NCI-H128 (cell line): ENCODE data around the gene TEX11.
"Not testable (repeated sequence)": the region's sequence is repeated elsewhere in the genome, so short reads cannot be mapped to it uniquely, and the experiment has no call there.

Source experiments
- DNase-seq: peaks from one replicate; lab custom pipeline; 2025; ENCODE audit not compliant: unreplicated experiment; lab: John Stamatoyannopoulos, UW

Gene TEX11

GRCh38 chrX:70762285-70762684 lies 146.2 kb downstream of the TEX11 start:
- DNase-seq: no peak

- DNase-seq: no peak
Observed at GRCh38 chrX:70755850-70756249, 152.7 kb downstream of the TEX11 start.

GRCh38 chrX:70754169-70754848 lies 154.2 kb downstream of the TEX11 start:
- no peak for DNase-seq

- DNase-seq: not testable (repeated sequence)
Observed at GRCh38 chrX:70733774-70734173, 174.7 kb downstream of the TEX11 start.

- DNase-seq: not testable (repeated sequence)
Observed at GRCh38 chrX:70727961-70728360, 180.6 kb downstream of the TEX11 start.

- DNase-seq: no peak
Observed at GRCh38 chrX:70720721-70721120, 187.8 kb downstream of the TEX11 start.

GRCh38 chrX:70711336-70711735 lies 197.2 kb downstream of the TEX11 start:
- not testable (repeated sequence) for DNase-seq

GRCh38 chrX:70694339-70695122 lies 214.0 kb downstream of the TEX11 start:
- DNase-seq: no peak

- not testable (repeated sequence) for DNase-seq
Observed at GRCh38 chrX:70679455-70679854, 229.1 kb downstream of the TEX11 start.

- no peak for DNase-seq
Observed at GRCh38 chrX:70675284-70675683, 233.2 kb downstream of the TEX11 start.

- DNase-seq: no peak
Observed at GRCh38 chrX:70672326-70672725, 236.2 kb downstream of the TEX11 start.

GRCh38 chrX:70669120-70669519 lies 239.4 kb downstream of the TEX11 start:
- DNase-seq: no peak

GRCh38 chrX:70664726-70665125 lies 243.8 kb downstream of the TEX11 start:
- DNase-seq: no peak

GRCh38 chrX:70661124-70661523 lies 247.4 kb downstream of the TEX11 start:
- not testable (repeated sequence) for DNase-seq

- DNase-seq: not testable (repeated sequence)
Observed at GRCh38 chrX:70657546-70657945, 251.0 kb downstream of the TEX11 start.

- DNase-seq: no peak
Observed at GRCh38 chrX:70656304-70656703, 252.2 kb downstream of the TEX11 start.

GRCh38 chrX:70647910-70648309 lies 260.6 kb downstream of the TEX11 start:
- DNase-seq: not testable (repeated sequence)

- DNase-seq: no peak
Observed at GRCh38 chrX:70636218-70636617, 272.3 kb downstream of the TEX11 start.

- DNase-seq: no peak
Observed at GRCh38 chrX:70635669-70636068, 272.8 kb downstream of the TEX11 start.

- DNase-seq: no peak
Observed at GRCh38 chrX:70635227-70635626, 273.3 kb downstream of the TEX11 start.

- DNase-seq: no peak
Observed at GRCh38 chrX:70621743-70622142, 286.8 kb downstream of the TEX11 start.

- DNase-seq: no peak
Observed at GRCh38 chrX:70618467-70618866, 290.0 kb downstream of the TEX11 start.
